HuH-7.5 (cell line): ENCODE results near the gene TSPAN32.
"Not testable (repeated sequence)": the region's sequence is repeated elsewhere in the genome, so short reads cannot be mapped to it uniquely, and the experiment has no call there.

Source experiments
- DNase-seq: peaks from one replicate; pipeline ENCODE4 v3.0.0; 2011; ENCODE audit warnings: low spot score

The TSPAN32 gene

DNA sequence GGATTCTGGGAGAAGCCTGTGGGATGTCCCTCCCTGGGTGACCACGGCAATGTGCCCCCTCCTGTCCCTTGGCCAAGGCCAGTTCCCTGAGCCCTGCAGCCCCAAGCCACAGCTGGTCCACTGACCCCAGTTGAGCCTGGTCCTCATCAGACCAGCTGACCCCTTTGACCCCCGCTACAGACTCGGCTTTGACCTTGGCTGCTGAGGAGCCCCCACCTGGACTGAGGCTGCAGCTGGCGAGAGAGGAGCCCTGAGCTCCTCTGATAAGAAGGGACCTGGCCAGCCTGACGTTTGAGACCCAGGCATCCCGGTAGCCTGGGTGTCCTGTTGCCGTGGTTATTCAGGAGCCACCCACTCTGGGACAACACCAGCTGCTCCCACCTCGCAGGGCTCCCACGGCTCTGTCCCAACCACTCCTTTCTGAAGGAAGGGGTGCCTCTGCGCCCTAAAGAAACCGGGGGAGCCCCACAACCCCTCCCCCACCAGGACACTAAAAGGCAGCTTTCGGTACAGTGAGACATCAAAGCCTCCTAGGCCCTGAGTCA is 34.4 kb upstream of the TSPAN32 start:
- DNase-seq = no peak

DNA sequence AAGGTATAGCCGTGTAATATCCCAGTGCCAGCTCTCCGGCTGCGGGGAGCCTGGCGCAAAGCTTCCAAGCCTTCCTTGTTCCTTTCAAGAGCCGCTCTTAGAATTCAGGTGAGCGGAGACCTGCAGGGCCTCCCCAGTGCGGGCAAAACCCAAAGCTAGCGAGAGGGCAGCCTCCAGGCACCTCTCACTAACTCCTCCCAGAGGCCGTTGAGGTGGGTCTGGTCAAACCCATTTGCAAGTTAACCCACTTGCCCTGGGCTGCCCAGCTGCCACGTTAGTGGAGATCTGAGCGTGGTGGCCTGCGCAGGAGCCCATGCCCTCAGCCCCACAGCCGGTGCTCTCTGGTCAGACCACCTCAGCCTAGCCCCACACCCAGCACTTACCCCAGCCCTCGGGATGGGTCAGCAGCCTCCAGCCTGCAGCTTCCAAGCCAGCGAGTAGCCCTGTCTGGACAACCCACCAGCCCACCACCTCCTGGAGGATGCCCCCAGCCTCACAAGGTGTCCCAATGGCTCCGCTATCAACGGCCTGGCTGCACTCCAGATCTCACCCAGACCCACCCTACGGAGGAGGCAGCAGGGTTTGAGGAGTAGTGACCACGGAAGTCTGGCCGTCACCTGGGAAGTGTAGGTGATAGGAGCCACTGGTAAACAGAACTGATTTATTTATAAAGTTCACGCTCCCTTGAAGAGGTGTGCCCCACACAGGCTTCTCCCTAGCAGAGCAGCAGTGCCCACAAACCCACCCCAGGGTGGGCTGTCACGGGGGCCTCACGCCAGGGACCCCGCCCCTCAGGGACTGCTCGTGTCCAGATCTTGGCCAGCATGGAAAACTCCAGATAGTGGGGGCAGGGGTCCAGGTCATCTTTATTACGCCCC is 33.7 kb upstream of the TSPAN32 start:
- DNase-seq = no peak

DNA sequence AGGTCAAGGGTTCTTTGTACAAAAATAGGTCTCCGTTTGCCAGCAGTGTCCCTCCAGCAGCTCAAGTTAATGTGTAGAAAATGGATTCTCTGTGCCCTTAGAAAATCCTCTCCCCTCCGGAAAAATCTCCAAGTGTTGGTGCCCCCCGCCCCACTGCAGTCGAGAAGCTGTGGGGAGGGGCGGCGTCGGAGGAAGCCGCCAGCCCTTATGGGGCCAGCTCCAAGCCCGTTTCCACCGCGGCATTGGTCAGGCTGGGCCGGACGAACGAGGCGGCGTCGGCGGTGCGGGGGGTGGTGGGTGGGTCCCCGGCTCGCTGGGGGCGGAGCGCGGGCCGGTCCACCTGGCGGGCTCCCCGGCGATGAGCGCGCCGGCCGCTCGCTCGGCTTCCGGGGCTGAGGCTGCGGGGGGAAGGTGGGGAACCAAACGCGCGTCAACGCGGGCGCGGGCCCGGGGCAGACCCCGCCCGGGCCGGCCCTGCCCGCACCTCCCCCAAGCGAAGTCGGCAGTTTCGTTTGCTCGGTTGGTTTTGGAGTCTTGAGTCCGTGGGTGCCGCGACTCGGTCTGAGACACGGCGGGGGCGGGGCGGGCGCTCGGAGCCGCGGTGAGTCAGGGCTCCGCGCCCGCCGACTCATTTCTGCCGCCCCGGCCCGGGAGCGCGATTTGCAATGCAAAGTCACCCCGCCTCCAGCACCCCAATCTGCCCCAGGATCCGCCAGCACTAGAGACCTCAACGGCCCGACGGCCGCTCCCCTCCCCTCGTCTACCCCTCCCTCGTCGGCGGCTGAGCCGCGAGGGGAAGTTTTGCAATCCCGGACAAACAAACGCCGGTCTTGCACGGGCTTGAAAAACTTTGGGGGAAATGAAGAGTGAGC is 32.8 kb upstream of the TSPAN32 start:
- DNase-seq = peak; percentile 75

DNA sequence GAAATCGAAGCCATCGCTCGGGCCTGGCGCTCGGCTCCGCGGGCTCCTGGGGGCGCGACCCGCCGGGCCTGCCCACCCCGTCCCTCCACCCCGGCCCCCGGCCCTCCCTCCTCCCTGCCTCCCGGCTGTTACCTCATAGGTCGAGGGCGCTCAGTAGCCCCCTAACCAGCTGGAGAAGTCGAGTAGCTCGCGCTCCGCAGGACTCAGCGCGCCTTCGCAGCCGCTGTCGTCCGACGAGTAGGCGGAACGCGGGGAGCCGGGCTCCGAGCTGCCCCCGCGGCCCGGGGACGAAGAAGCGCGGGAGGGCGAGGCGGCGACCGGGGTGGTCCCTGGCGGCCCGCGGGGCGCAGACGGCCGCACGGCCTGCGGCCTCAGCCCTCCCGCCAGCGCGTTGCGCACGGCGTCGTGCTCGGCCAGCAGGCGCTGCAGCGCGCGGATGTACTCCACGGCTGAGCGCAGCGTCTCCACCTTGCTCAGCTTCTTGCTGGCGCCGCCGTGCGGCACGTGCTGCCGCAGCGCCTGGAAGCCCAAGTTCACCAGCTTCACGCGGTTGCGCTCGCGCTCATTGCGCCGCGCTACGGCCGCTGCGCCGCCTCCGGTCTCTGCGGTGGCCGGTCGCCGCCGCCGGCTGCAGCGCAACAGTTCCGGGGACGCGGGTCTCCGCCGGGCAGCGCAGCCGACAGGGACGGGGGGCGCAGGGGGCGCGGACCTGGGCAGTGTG is 32.1 kb upstream of the TSPAN32 start:
- no peak for DNase-seq

DNA sequence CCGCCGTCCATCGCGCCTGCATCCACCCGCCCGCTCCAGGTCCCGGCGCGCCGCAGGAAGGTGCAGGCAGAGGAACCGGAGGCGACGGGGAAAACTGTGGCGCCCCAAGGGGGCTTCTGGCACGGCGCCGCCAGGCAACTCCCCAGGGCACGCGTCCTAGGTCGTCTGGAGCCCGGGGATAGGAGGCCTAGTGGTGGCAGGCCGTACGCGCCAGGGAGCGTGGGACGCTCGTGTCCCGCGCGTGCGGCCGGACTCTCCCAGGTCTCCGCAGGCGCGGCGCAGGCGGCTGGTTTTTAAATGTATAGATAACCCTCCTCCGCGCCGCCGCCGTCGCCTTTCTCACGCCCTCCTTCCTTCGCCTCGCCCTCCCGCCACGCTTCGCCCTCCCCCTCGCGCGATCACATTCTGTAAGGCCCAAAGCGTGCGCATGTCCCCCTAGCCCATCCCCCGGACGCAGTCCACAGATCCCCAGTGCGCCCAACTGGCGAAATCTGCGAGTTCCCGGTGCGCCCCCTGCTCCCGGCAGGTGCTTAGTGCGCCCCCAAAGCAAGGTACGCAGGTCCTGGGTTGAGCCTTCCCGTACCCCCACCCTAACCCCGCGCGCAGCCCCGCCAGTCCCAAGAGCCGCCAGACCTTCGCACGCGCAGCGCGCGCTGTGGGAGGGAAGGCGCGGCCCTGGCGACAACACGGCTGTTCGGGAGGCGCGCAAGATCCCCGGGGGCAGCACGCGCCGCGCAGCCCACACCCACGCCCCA is 31.3 kb upstream of the TSPAN32 start, which contains the start of gene ASCL2:
TSS of gene ASCL2 (minus strand) at position 267 of the 755 bp plus-strand sequence. CDS start at position 11, 256 bp downstream.
- DNase-seq = no peak

DNA sequence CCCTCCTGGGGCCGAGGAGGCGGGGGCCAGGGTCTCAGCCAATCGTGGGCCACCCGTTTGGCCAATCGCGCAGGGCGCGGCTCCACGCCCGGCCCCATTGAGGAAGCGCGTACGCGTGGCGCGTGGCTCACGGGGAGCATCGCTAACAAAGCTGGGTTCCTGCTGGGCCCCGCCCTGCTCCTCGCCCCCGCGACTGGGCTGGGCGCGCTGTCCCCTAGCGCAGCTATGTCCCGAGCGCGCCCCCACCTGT is 30.8 kb upstream of the TSPAN32 start:
- DNase-seq = no peak

DNA sequence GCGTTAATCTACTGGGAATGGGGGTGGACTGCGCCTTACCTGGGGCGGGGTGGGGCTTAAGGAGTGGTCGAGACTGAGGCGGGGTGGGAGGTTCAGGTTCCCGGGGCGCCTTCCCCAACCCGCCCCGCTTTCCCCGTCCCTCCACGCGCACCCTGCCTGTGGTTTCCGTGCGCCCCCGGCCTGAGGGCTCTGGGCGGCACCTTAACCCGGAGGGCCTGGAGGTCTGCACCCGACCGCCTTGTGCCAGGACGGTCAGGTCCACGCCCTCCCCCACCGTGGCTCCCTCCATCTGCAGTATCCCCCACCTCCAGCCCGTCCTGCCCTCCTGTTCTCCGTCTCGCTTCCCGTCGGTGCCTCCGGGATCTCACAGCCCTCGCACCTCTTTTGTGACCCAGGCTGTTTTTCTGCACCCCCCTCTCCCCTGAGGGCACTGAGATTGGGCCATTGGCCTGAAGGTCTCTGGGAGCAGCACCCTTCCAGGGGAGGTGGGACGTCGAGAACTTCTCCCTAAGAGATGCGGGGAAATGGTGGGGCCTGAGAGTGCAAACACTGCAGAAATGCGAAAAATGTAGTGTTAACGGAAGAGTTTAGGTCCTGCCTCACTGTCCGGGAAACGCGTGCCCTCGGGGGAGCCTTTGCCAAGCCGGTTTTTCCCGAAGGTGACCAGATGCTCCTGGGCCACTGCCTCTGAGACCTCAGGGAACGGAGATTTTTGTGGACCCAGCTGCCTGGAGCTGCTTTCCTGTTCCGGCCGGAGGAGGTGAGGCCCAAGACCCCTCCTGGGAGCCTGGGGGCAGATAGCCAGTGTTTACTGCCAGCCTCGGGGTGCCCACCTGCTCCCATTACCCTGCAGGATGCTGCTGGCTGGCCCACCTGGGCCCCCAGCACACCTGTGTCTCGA is 30.2 kb upstream of the TSPAN32 start:
- DNase-seq = no peak

DNA sequence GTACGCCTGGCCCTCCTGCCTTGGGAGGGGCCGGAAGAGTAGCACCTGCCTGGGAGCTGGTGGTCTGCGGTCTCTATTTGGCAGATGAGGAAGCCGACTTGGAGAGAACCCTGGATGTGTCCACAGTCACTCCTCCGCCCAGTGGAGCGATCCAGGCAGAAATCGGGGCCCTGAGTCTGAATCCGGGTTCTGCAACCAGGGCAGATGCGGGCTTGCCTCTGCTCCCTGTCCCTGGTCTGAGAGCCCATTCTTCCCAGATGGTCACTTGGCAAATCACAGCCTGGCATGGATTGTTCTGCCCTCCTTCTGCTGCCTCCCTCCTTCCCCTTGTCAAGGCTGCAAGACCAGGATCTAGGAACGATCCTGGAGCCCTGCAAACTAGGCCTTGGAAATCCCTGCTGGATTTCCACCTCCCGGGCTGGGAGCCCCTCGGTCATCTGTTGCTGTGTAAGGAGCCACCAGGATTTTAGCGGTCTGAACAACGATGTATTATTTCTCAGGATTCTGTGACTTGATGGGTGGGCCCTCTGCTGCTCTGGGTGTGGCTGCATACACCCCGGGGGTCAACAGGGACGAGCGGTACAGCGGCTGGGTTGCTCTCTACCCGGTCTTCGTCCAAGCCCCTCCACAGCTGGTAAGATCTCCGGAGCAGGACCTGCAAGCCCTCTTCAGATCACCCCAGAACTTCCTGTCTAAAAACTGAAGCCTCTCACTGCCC is 29.4 kb upstream of the TSPAN32 start:
- DNase-seq = no peak

DNA sequence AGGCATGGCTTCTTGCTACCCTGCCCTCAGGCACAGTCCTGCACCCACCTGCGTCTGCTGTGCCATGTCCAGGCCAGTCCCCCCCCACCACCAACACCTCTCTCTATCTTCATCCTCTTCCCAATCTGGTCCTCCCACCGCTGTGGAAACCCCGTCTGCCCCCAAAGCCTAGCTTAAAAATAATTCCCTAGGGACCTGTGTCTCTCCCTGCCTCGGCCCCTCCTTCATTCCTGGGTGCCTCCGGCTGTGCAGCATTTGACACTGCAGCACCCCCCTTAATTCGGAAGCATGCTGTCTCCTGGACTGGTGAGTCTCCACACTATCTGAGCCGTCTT is 28.9 kb upstream of the TSPAN32 start:
- DNase-seq = no peak

DNA sequence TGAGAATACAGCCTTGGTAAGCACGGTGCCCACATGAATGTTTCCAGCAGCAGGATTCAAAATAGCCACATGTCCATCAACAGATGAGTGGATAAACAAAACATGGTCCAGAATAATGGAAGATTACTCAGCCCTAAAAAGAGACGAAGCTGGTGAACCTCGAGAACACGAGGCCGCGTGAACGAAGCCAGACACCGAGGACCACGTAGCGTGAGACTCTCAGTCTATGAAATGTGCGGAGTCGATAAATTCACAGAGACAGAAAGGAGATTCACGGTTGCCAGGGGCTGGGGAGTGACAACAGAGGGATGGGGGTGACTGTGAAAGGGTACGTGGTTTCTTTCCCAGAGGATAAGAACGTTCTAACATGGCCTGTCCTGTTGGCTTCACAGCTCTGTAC is 28.5 kb upstream of the TSPAN32 start:
- DNase-seq = no peak

DNA sequence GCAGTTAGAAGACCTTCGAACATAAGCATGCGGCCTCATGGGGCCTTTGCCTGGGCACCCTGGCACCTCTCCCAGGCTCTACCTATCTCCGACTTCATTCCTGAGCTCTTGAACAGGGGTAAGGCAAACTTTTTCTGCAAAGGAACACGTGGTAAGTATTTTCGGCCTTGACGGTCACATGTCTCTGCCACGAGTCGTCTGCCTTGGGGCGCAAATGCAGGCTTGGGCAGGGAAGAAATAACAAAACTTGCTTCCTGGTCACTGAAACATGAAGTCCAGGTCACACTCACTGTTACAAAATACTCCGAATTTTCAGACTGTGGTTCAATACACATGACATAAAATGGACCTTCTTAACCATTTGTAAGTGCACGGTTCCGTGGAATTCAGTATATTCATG is 28.0 kb upstream of the TSPAN32 start:
- no peak for DNase-seq

DNA sequence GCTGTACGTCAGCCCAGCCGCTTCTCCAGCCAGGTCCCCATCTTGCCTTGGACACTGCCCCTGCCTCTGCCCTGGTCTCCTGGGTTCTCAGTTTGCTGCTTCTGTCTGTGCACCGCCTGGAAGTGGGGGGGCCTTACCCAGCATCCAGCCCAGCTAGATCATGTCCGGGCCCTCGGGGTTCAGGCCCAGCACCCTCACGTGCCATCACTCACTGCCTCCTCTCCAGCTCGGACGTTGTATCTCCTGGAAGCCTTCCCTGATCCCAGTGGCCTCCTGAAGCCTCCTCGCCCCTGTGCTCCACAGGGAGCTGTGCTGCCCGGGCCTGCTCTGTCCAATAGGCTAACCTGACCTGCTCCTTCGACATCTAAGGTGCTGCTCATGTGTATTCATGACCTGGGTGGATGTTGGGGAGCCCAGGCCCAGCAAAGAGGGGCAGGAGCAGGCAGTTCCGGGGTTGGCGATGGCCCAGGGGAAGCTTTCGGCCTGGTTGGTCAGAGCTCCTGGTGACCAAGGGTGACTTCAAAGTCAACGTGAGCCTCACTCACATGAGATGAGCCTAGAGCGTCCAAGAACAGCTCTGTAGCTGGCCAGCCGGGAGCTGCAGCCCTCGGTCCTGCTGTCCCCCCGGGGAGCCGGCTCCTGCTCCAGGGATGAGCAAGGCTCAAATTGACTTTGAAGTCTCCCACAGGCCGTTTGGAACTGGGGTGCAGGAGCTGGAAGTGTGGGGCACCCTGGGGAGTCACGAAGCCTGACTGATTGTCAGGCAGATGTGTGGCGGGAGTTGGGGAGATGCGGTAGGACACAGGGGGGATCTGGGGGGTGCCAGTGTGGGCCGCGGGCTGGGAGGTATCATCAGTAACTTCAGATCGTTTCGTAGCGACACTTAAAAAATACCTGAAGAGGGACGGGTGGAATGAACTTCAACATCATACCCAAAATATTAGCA is 26.2 kb upstream of the TSPAN32 start:
- no peak for DNase-seq

DNA sequence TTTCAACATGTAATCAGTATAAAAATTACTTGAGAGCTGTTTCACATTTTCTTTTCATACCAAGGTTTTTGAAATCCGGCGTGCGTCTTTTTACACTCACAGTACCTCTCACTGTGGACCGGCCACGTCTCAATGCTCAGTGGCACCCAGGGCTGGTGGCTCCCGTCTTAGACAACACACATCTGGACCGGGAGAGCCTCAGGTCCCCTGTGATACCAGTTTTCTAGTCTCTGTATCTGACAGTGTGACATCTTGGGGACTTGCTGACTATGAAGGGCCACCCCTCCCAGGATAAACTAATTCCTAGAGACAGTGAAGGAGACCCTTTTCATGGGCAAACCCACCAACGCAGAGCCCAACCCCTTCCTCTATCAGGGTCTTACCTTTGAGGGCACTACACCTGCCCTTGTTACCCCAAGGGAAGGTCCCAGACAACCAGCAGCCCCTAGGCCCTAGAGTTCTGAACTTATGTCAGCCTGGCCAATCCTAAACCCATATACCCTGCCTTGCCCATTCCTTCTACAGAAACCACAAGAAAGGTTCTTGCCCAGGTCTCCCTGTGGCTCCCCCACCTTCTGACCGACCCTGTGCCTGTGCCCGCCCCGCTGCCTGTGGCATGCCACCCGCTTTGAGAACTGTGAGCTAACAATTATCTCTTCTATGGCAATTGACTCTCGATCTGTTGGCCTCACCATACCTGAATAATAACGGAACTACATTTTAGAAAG is 25.4 kb upstream of the TSPAN32 start:
- DNase-seq = no peak

DNA sequence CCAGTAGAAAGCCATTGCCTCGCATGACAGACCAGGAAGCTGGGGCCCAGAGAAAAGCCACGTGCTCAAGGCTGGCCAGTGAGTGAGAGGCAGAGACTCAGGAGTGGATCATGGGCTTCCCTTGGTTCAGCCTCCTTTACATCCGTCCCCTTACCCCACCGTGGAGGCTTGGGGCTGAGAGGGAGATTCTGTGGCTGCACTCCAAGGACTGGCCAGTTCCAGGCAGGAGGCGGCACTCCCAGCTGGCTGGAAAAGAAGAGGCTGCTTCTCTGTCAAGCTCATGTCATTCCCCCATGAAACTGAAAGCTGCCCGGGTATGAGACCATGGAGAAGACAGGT is 24.8 kb upstream of the TSPAN32 start:
- DNase-seq = no peak

DNA sequence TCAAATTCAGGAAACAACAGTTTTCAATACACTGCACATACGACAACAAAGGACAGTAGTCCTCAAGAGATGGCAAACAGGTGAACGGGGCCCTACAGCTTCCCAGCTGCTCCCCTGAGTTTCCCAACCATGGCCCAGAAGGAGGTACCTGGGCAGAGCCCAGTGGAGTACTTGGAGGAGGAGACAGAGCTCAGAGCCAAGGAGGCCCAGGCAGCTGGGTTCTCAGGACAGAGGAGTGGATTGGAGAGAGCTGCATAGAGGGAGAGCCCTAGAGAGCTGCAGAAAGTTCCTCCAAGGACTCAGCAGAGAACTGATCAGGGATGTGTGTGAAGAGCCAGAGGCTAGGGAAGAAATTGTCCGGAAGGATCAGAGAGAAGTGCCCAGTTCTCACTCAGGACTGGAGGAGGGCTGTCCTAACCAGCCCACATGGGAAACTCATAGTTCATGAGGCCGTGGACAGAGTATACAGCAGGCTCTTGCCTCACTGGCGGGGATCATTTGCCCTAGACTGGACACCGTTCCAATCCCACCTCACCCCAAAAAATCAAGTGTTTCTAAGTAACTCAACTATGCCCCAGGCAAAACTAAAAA is 23.8 kb upstream of the TSPAN32 start:
- DNase-seq = no peak

DNA sequence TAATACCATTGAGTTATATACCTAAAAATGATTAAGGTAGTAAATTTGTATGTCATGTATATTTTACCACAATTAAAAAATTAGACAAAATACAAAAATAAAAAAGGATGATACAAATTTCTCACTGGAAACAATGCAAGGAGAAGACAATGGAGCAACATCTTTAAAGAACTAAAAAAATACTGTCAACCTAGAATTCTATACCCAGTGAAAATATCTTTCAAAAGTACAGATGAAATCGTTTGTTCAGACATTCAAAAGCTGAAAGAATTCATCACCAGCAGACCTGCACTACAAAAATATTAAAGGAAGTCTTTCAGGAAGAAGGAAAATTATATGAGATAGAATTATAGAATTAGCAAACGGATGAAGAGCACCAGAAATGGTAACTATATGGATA is 21.6 kb upstream of the TSPAN32 start:
- DNase-seq = no peak

DNA sequence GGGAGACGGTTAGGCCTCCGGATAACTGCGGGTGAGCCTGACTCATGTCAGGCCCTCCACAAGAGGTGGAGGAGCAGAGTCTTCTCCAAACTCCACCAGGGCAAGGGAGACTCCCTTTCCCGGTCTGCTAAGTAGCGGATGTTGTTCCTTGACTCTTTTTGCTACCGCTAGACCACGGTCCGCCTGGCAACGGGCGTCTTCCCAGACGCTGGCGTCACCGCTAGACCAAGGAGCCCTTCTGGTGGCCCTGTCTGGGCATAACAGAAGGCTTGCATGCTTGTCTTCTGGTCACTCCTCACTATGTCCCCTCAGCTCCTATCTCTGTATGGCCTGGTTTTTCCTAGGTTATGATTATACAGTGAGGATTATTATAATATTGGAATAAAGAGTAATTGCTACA is 15.5 kb upstream of the TSPAN32 start:
- DNase-seq = not testable (repeated sequence)

DNA sequence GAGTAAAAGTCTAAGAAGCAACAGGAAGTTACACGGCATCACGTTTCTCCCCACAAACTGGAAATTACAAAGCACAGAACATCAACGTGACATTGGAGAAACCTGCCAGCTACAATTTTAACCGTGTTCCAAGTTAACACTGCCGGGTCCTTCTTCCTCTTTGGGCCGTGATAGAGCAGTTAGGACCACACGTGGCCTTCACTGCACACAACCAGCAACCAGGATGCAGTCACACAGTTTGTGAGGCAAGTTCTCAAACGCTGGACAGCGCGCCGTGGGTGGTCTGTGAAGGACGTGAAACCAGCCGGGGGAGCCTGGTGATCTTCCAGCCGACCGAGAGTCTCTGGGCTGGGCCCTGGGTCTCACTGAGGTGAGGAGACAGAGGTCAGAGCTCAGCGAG is 14.7 kb upstream of the TSPAN32 start:
- no peak for DNase-seq
